Islet of Langerhans (tissue), 1 donor: ENCODE data around the gene BCAS4.
"Not testable (repeated sequence)": the region's sequence is repeated elsewhere in the genome, so short reads cannot be mapped to it uniquely, and the experiment has no call there.

Experiments used
- FAIRE-seq: peaks from one replicate; lab custom pipeline; 2011; peaks lifted over from hg19 to GRCh38; lab: Jason Lieb, UNC

The BCAS4 gene

GRCh38 chr20:50794846-50795634 is at the start of gene BCAS4:
Gene BCAS4 (plus strand): TSS chr20:50795061. CDS start chr20:50795084, 23 bp downstream.
- FAIRE-seq: no peak

GRCh38 chr20:50745634-50746137 is 49.2 kb upstream of the BCAS4 start:
- no peak for FAIRE-seq

- no peak for FAIRE-seq
Observed at GRCh38 chr20:50746138-50746940, 48.5 kb upstream of the BCAS4 start.

- FAIRE-seq: no peak
Observed at GRCh38 chr20:50747275-50747674, 47.6 kb upstream of the BCAS4 start.

- FAIRE-seq: no peak
Observed at GRCh38 chr20:50750145-50750671, 44.7 kb upstream of the BCAS4 start.

GRCh38 chr20:50753152-50753551 is 41.7 kb upstream of the BCAS4 start:
- FAIRE-seq: no peak

- no peak for FAIRE-seq
Observed at GRCh38 chr20:50754420-50754819, 40.4 kb upstream of the BCAS4 start.

GRCh38 chr20:50756447-50756846 is 38.4 kb upstream of the BCAS4 start:
- FAIRE-seq: no peak

- FAIRE-seq: no peak
Observed at GRCh38 chr20:50758469-50758868, 36.4 kb upstream of the BCAS4 start.

- no peak for FAIRE-seq
Observed at GRCh38 chr20:50758992-50759391, 35.9 kb upstream of the BCAS4 start.

GRCh38 chr20:50759678-50760077 is 35.2 kb upstream of the BCAS4 start:
- FAIRE-seq: no peak

- no peak for FAIRE-seq
Observed at GRCh38 chr20:50762045-50762422, 32.8 kb upstream of the BCAS4 start.

GRCh38 chr20:50762435-50763220 is 32.2 kb upstream of the BCAS4 start:
- no peak for FAIRE-seq

- FAIRE-seq: not testable (repeated sequence)
Observed at GRCh38 chr20:50763550-50764458, 31.1 kb upstream of the BCAS4 start.

GRCh38 chr20:50765251-50765650 is 29.6 kb upstream of the BCAS4 start:
- FAIRE-seq: not testable (repeated sequence)

GRCh38 chr20:50765674-50766073 is 29.2 kb upstream of the BCAS4 start:
- FAIRE-seq: no peak

GRCh38 chr20:50766955-50767809 is 27.7 kb upstream of the BCAS4 start:
- FAIRE-seq: not testable (repeated sequence)

- FAIRE-seq: not testable (repeated sequence)
Observed at GRCh38 chr20:50768991-50769390, 25.9 kb upstream of the BCAS4 start.

GRCh38 chr20:50769551-50770085 is 25.2 kb upstream of the BCAS4 start:
- FAIRE-seq: not testable (repeated sequence)
